ENCODE data around the gene LSS. TPM values are rescaled to one million over a fixed set of nuclear protein-coding genes. Genes with fewer than 3 reads are reported as not detected.

LSS gene
- total and polyA plus RNA-seq, 10 of the 15 experiments (the other 5 are each of a cell fraction or from before 2014, with no cell fraction given) = 2.9 to 82.4 (median 27.5) TPM

DNA sequence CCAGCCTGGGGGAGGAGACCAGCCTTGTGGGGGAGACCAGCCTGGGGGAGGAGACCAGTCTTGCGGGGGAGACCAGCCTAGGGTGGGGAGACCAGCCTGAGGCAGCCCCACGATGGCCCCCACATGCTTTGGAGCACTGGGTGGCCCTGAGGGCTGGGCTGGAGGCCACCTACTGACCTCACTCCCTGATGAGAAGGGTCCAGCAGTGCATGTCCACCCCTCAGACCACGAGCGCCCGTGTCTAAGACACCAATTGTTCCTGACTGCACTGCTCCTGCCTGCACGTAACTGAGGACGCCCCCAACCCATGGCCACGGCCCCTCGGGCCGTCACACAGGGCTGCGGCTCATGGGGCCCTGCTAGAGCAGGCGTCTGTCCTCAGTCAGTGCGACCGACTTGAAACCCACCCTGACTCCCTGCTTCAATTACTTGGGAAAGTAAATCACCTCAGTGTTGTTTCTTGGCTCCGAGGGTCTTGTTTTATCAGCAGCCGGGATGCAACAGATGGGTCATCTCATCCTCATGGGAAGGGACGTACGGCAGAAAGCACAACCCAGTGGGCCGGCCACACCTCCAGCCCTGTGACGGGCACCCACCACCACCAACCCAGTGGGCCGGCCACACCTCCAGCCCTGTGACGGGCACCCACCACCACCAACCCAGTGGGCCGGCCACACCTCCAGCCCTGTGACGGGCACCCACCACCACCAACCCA lies 44.5 kb downstream of the LSS start, which contains the start of gene SPATC1L (continued):
- TF ChIP-seq FOS (IDR thresholded peaks at IDR 0.05; ENCODE audit: borderline replicate concordance, extremely low read depth, insufficient read length) = peak; percentile 45
- TF ChIP-seq, protein P1, sequence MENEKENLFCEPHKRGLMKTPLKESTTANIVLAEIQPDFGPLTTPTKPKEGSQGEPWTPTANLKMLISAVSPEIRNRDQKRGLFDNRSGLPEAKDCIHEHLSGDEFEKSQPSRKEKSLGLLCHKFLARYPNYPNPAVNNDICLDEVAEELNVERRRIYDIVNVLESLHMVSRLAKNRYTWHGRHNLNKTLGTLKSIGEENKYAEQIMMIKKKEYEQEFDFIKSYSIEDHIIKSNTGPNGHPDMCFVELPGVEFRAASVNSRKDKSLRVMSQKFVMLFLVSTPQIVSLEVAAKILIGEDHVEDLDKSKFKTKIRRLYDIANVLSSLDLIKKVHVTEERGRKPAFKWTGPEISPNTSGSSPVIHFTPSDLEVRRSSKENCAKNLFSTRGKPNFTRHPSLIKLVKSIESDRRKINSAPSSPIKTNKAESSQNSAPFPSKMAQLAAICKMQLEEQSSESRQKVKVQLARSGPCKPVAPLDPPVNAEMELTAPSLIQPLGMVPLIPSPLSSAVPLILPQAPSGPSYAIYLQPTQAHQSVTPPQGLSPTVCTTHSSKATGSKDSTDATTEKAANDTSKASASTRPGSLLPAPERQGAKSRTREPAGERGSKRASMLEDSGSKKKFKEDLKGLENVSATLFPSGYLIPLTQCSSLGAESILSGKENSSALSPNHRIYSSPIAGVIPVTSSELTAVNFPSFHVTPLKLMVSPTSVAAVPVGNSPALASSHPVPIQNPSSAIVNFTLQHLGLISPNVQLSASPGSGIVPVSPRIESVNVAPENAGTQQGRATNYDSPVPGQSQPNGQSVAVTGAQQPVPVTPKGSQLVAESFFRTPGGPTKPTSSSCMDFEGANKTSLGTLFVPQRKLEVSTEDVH (IDR thresholded peaks at IDR 0.05; ENCODE audit: low read depth, partially characterized antibody) = no peak
- TF ChIP-seq, protein P2, sequence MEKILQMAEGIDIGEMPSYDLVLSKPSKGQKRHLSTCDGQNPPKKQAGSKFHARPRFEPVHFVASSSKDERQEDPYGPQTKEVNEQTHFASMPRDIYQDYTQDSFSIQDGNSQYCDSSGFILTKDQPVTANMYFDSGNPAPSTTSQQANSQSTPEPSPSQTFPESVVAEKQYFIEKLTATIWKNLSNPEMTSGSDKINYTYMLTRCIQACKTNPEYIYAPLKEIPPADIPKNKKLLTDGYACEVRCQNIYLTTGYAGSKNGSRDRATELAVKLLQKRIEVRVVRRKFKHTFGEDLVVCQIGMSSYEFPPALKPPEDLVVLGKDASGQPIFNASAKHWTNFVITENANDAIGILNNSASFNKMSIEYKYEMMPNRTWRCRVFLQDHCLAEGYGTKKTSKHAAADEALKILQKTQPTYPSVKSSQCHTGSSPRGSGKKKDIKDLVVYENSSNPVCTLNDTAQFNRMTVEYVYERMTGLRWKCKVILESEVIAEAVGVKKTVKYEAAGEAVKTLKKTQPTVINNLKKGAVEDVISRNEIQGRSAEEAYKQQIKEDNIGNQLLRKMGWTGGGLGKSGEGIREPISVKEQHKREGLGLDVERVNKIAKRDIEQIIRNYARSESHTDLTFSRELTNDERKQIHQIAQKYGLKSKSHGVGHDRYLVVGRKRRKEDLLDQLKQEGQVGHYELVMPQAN (conservative IDR thresholded peaks at IDR 0.05) = 0 out of 2 replicates have a peak, but pooled peaks have one; percentile 41
- TF ChIP-seq TCF12 (IDR thresholded peaks at IDR 0.05; ENCODE audit: low read depth, low read length) = 0 out of 2 replicates have a peak, but pooled peaks have one; percentile 43
- TF ChIP-seq ZZZ3 (IDR thresholded peaks at IDR 0.05; ENCODE audit: control insufficient read depth, insufficient read length, low read depth) = no peak
- no peak for TF ChIP-seq ATF7 (IDR thresholded peaks at IDR 0.05; ENCODE audit: low read depth)
- TF ChIP-seq PML (IDR thresholded peaks at IDR 0.05; ENCODE audit: low read length) = no peak
- 0 out of 2 replicates have a peak, but pooled peaks have one; percentile 24 for TF ChIP-seq MXI1 (IDR thresholded peaks at IDR 0.05; ENCODE audit: low read depth, low read length)
- no peak for TF ChIP-seq ZNF24 (IDR thresholded peaks at IDR 0.05)
- no peak for TF ChIP-seq KDM1A (IDR thresholded peaks at IDR 0.05; ENCODE audit: borderline replicate concordance)
- no peak for TF ChIP-seq PRDM15 (CRISPR knock-in tag; IDR thresholded peaks at IDR 0.05)
- TF ChIP-seq TCF3 (IDR thresholded peaks at IDR 0.05; ENCODE audit: borderline replicate concordance, insufficient read depth, low read depth, low read length) = peak; percentile 10; the same call in 1 of the 2 replicates
- TF ChIP-seq, protein P3, sequence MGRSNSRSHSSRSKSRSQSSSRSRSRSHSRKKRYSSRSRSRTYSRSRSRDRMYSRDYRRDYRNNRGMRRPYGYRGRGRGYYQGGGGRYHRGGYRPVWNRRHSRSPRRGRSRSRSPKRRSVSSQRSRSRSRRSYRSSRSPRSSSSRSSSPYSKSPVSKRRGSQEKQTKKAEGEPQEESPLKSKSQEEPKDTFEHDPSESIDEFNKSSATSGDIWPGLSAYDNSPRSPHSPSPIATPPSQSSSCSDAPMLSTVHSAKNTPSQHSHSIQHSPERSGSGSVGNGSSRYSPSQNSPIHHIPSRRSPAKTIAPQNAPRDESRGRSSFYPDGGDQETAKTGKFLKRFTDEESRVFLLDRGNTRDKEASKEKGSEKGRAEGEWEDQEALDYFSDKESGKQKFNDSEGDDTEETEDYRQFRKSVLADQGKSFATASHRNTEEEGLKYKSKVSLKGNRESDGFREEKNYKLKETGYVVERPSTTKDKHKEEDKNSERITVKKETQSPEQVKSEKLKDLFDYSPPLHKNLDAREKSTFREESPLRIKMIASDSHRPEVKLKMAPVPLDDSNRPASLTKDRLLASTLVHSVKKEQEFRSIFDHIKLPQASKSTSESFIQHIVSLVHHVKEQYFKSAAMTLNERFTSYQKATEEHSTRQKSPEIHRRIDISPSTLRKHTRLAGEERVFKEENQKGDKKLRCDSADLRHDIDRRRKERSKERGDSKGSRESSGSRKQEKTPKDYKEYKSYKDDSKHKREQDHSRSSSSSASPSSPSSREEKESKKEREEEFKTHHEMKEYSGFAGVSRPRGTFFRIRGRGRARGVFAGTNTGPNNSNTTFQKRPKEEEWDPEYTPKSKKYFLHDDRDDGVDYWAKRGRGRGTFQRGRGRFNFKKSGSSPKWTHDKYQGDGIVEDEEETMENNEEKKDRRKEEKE (IDR thresholded peaks at IDR 0.05) = 0 out of 2 replicates have a peak, but pooled peaks have one; percentile 10
- no peak for TF ChIP-seq ZBED1 (IDR thresholded peaks at IDR 0.05; ENCODE audit: borderline replicate concordance)
- no peak for TF ChIP-seq NR2F1 (conservative IDR thresholded peaks at IDR 0.05)
- no peak for TF ChIP-seq CBFB (IDR thresholded peaks at IDR 0.05; ENCODE audit: low read depth)

Measured in GM12878 (cell line).